ENCODE data around the gene INPP4A. TPM values are rescaled to one million over a fixed set of nuclear protein-coding genes. Genes with fewer than 3 reads are reported as not detected.

Gene INPP4A
- total and polyA plus RNA-seq, 10 of the 15 experiments (the other 5 are each of a cell fraction or from before 2014, with no cell fraction given): 4.7 to 62.3 (median 36.9) TPM

- H3K4me2 ChIP-seq (ENCODE audit: control insufficient read depth, insufficient read depth): no peak overlapping the region
- no TSS peak for BruUV-seq (replicated peaks)
- H3K4me3 ChIP-seq: no peak overlapping the region
- no peak overlapping the region for H3K27ac ChIP-seq (ENCODE audit: control insufficient read depth, insufficient read depth)
- H3K79me2 ChIP-seq (ENCODE audit: control insufficient read depth, insufficient read depth, low read length): no peaks in the 10 kb centered on the region
- SMC1A ChIA-PET (ENCODE audit: uncharacterized antibody, unreplicated experiment): interaction anchor here (0.9 to 1.6 kb wide), 4 partner anchors 9 to 103 kb away, joined by 3 to 8 read pairs (median 4); no protein-coding TSS in a partner anchor
- RAD21 ChIA-PET (ENCODE audit: unreplicated experiment): interaction anchor here (0.9 to 1.7 kb wide), 2 partner anchors 26 to 50 kb away, joined by 4 to 5 read pairs; no protein-coding TSS in a partner anchor
- H3K9ac ChIP-seq (ENCODE audit: control insufficient read depth, insufficient read depth, low read length): no peak overlapping the region
- no peaks in the 10 kb centered on the region for H3K36me3 ChIP-seq (ENCODE audit: control insufficient read depth in 2 of 2, insufficient read depth in 2 of 2, low read length in 1 of 2)
- CTCF ChIA-PET: no interaction called here
- FAIRE-seq (no peak), ATAC-seq (no peak), DNase-seq (ENCODE audit: low read depth, low spot score) (no peak)
- H3K9me3 ChIP-seq (replicated peaks; ENCODE audit: control insufficient read depth, insufficient read depth, low read length): peaks cover 4% of the 10 kb centered on the region; the same call in 2 of the 3 replicates
- H2AFZ ChIP-seq (ENCODE audit: control insufficient read depth, low read depth, low read length): no peak overlapping the region
- intact Hi-C loops (cut with micrococcal nuclease; ENCODE audit: unreplicated experiment) (no loop called here), in situ Hi-C loops (cut with MboI) (loop anchor here (10.0 to 25.0 kb wide), 2 partner anchors 415 to 642 kb away; no protein-coding TSS in a partner anchor)
- no peaks in the 10 kb centered on the region for H3K4me1 ChIP-seq (ENCODE audit: control insufficient read depth, insufficient read depth, low read length)
- 21% methylated on average over 6 of the region's 6 CpGs for WGBS (ENCODE audit: insufficient coverage, insufficient replicate concordance, low lambda C conversion rate, missing lambda C conversion rate)
- POLR2A ChIA-PET: no interaction called here
- no peaks in the 10 kb centered on the region for H4K20me1 ChIP-seq (ENCODE audit: control insufficient read depth, insufficient read depth)
- TF ChIP-seq SREBF1 (IDR thresholded peaks at IDR 0.05; ENCODE audit: low read length) (no peak), NR2C2 (IDR thresholded peaks at IDR 0.05; ENCODE audit: borderline replicate concordance, control insufficient read depth, insufficient read length, low read depth) (no peak), SIX5 (IDR thresholded peaks at IDR 0.05; ENCODE audit: low read depth, low read length, severe bottlenecking) (no peak), BCL11A (IDR thresholded peaks at IDR 0.05; ENCODE audit: low read depth, low read length) (no peak), ZNF274 (IDR thresholded peaks at IDR 0.05; ENCODE audit: insufficient read depth, insufficient read length) (no peak), BHLHE40 (IDR thresholded peaks at IDR 0.05; ENCODE audit: borderline replicate concordance in 1 of 2, low read depth in 2 of 2, low read length in 1 of 2) (no peak), ZNF384 (IDR thresholded peaks at IDR 0.05; ENCODE audit: borderline replicate concordance, low read depth, low read length) (no peak), ZNF622 (IDR thresholded peaks at IDR 0.05) (no peak), EZH2 (IDR thresholded peaks at IDR 0.05; ENCODE audit: borderline replicate concordance, control insufficient read depth, low read depth, low read length) (no peak), ZBED1 (IDR thresholded peaks at IDR 0.05; ENCODE audit: borderline replicate concordance) (no peak), NFYA (IDR thresholded peaks at IDR 0.05; ENCODE audit: borderline replicate concordance, low read depth, low read length) (no peak), CHD4 (IDR thresholded peaks at IDR 0.05) (no peak), ASH2L (IDR thresholded peaks at IDR 0.05; ENCODE audit: borderline replicate concordance, low read depth) (no peak), WRNIP1 (IDR thresholded peaks at IDR 0.05; ENCODE audit: borderline replicate concordance, low read depth, low read length) (no peak), CBFB (IDR thresholded peaks at IDR 0.05; ENCODE audit: low read depth) (no peak), IKZF1 (conservative IDR thresholded peaks at IDR 0.05) (no peak), SIN3A (IDR thresholded peaks at IDR 0.05; ENCODE audit: low read depth, low read length) (no peak), TBL1XR1 (IDR thresholded peaks at IDR 0.05; ENCODE audit: low read depth, low read length) (no peak)
- TF ChIP-seq, protein P1, sequence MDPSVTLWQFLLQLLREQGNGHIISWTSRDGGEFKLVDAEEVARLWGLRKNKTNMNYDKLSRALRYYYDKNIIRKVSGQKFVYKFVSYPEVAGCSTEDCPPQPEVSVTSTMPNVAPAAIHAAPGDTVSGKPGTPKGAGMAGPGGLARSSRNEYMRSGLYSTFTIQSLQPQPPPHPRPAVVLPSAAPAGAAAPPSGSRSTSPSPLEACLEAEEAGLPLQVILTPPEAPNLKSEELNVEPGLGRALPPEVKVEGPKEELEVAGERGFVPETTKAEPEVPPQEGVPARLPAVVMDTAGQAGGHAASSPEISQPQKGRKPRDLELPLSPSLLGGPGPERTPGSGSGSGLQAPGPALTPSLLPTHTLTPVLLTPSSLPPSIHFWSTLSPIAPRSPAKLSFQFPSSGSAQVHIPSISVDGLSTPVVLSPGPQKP (IDR thresholded peaks at IDR 0.05; ENCODE audit: low read depth, low read length): no peak
- TF ChIP-seq, protein P2, sequence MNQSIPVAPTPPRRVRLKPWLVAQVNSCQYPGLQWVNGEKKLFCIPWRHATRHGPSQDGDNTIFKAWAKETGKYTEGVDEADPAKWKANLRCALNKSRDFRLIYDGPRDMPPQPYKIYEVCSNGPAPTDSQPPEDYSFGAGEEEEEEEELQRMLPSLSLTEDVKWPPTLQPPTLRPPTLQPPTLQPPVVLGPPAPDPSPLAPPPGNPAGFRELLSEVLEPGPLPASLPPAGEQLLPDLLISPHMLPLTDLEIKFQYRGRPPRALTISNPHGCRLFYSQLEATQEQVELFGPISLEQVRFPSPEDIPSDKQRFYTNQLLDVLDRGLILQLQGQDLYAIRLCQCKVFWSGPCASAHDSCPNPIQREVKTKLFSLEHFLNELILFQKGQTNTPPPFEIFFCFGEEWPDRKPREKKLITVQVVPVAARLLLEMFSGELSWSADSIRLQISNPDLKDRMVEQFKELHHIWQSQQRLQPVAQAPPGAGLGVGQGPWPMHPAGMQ (IDR thresholded peaks at IDR 0.05; ENCODE audit: borderline replicate concordance): no peak
- no peaks in the 10 kb centered on the region for H3K27me3 ChIP-seq (replicated peaks in 1 of 2; ENCODE audit: control insufficient read depth in 2 of 2, insufficient read depth in 2 of 2, low read length in 1 of 2)
Measured at GRCh38 chr2:98419977-98420725, 24.5 kb upstream of the INPP4A start.

All from GM12878 (cell line).